ENCODE data around the gene KCNJ1.

The KCNJ1 gene

DNA sequence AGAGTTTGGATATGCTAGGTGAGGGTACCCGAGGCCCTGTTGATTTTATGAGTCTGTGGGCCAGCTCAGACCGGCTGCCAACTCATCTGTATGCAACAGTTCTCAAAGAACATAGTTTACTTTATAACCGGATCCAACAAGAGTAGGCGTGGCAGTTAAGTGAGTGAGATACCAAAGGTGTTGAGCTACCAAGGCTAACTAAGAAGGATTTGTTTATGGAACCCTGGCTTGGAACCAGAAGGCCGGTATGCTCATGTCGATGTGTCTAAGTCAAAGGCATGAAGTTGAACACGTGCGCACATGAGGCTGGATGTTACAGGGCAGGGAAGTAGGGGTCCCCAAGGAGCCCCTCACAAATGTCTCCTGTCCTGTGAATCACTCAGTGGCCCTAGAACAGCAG, at the start of gene KCNJ1:
KCNJ1 (minus strand) TSS at position 20 of the 400 bp plus-strand sequence. CDS start 27,053 bp downstream, outside the sequence.
- Histone ChIP-seq H3K9me3 (ENCODE audit: control insufficient read depth in 1 of 2, low read length in 2 of 2) (no peaks in the 10 kb centered on the region), H3K27me3 (ENCODE audit: low read depth, low read length) (no peaks in the 10 kb centered on the region), H3K27ac (ENCODE audit: low read length) (no peak within 1 kb of the TSS), H3K4me3 (ENCODE audit: low read depth in 1 of 2, low read length in 2 of 2) (no peak within 1 kb of the TSS), H3K36me3 (ENCODE audit: control insufficient read depth in 1 of 2, insufficient read depth in 2 of 2, low read length in 2 of 2) (no peaks in the 10 kb centered on the region), H3K4me1 (ENCODE audit: control insufficient read depth in 1 of 2, insufficient read depth in 2 of 2, low read length in 2 of 2) (no peaks in the 10 kb centered on the region)

DNA sequence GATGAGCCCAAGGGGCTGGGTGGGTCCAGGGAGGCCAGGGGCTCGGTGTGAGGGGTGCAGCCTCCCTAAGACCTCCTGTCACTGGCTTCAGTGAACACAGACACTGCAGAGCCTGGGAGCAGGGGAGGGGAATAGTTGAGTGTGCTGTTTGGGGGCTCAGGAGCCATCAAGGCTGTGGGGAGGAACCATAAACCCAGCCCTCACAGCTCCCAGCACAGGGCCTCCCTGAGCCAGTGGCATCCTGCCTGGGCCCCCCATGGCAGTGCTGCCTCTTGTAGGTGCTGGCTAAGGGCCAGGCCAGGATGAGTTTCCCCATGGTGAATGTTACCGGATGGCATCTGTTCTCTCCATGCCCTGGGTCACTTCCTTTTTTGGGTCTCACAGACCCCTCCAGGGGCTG, 49.6 kb upstream of the KCNJ1 start:
- Histone ChIP-seq H3K36me3 (ENCODE audit: control insufficient read depth in 1 of 2, insufficient read depth in 2 of 2, low read length in 2 of 2) (no peaks in the 10 kb centered on the region), H3K27me3 (ENCODE audit: low read depth, low read length) (no peaks in the 10 kb centered on the region), H3K9me3 (ENCODE audit: control insufficient read depth in 1 of 2, low read length in 2 of 2) (no peaks in the 10 kb centered on the region), H3K27ac (ENCODE audit: low read length) (no peak overlapping the region), H3K4me3 (ENCODE audit: low read depth in 1 of 2, low read length in 2 of 2) (no peak overlapping the region), H3K4me1 (ENCODE audit: control insufficient read depth in 1 of 2, insufficient read depth in 2 of 2, low read length in 2 of 2) (no peaks in the 10 kb centered on the region)

DNA sequence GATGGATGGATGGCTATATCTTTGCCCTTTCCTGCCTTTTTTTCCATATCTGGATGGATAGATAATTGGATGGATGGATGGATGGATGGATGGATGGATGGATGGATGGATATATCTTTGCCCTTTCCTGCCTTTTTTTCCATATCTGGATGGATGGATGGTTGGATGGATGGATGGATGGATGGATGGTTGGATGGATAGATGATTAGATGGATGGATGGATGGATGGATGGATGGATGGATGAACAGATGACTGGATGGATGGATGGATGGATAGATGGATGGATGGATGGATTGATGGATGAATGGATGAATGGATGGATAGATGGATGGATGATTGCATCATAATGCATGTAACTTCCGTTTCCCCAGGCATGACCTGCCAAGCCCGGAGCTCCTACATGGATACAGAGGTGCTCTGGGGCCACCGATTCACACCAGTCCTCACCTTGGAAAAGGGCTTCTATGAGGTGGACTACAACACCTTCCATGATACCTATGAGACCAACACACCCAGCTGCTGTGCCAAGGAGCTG, 49.0 kb upstream of the KCNJ1 start:
- Histone ChIP-seq H3K36me3 (ENCODE audit: control insufficient read depth in 1 of 2, insufficient read depth in 2 of 2, low read length in 2 of 2) (no peaks in the 10 kb centered on the region), H3K9me3 (ENCODE audit: control insufficient read depth in 1 of 2, low read length in 2 of 2) (no peaks in the 10 kb centered on the region), H3K27ac (ENCODE audit: low read length) (no peak overlapping the region), H3K4me1 (ENCODE audit: control insufficient read depth in 1 of 2, insufficient read depth in 2 of 2, low read length in 2 of 2) (no peaks in the 10 kb centered on the region), H3K27me3 (ENCODE audit: low read depth, low read length) (no peaks in the 10 kb centered on the region), H3K4me3 (ENCODE audit: low read depth in 1 of 2, low read length in 2 of 2) (no peak overlapping the region)

DNA sequence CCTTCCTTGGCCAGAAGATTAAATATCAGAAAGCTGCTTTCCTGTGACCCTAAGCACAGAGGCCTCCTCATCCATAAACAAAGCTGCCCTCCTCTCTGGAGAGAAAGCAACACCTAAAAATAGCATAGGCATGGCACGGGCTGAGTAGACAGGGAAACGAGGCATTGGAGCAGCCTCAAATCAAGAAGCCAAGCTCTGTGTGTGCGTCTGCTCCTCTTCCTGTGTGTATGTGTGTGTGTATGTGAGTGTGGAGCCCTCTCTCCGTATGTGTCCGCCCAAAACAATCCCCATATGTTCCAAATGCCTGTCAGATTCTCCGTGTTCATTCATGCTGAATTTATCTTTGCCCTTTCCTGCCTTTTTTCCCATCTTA, 48.0 kb upstream of the KCNJ1 start:
- Histone ChIP-seq H3K9me3 (ENCODE audit: control insufficient read depth in 1 of 2, low read length in 2 of 2) (no peaks in the 10 kb centered on the region), H3K4me3 (ENCODE audit: low read depth in 1 of 2, low read length in 2 of 2) (no peak overlapping the region), H3K27me3 (ENCODE audit: low read depth, low read length) (no peaks in the 10 kb centered on the region), H3K4me1 (ENCODE audit: control insufficient read depth in 1 of 2, insufficient read depth in 2 of 2, low read length in 2 of 2) (no peaks in the 10 kb centered on the region), H3K36me3 (ENCODE audit: control insufficient read depth in 1 of 2, insufficient read depth in 2 of 2, low read length in 2 of 2) (no peaks in the 10 kb centered on the region), H3K27ac (ENCODE audit: low read length) (no peak overlapping the region)

- Histone ChIP-seq H3K27ac (ENCODE audit: low read length) (no peak overlapping the region), H3K27me3 (ENCODE audit: low read depth, low read length) (no peaks in the 10 kb centered on the region), H3K9me3 (ENCODE audit: control insufficient read depth in 1 of 2, low read length in 2 of 2) (no peaks in the 10 kb centered on the region), H3K36me3 (ENCODE audit: control insufficient read depth in 1 of 2, insufficient read depth in 2 of 2, low read length in 2 of 2) (no peaks in the 10 kb centered on the region), H3K4me1 (ENCODE audit: control insufficient read depth in 1 of 2, insufficient read depth in 2 of 2, low read length in 2 of 2) (no peaks in the 10 kb centered on the region), H3K4me3 (ENCODE audit: low read depth in 1 of 2, low read length in 2 of 2) (no peak overlapping the region)
These were observed 47.4 kb upstream of the KCNJ1 start for GRCh38 chr11:128914216-128915148.

DNA sequence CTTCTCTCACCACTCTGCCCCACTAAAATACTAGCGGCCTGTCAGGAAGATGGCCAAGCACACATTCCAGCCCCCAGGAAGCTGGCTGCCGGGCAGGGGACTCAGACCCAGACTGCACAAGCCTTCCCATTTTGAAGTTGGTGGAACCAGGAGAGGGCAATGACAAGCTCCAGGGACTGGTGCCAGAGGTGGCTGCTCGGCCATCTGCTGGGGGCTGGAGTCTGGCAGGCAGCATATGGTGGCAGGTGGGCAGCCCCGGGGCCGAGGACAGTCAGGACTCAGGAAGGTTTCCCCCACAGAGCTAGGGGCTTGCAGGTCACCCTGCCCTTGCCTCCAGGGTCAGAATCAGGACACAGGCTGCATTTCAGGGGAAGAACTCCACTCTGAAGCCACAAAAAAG, 46.7 kb upstream of the KCNJ1 start:
- Histone ChIP-seq H3K27me3 (ENCODE audit: low read depth, low read length) (no peaks in the 10 kb centered on the region), H3K4me1 (ENCODE audit: control insufficient read depth in 1 of 2, insufficient read depth in 2 of 2, low read length in 2 of 2) (no peaks in the 10 kb centered on the region), H3K4me3 (ENCODE audit: low read depth in 1 of 2, low read length in 2 of 2) (no peak overlapping the region), H3K36me3 (ENCODE audit: control insufficient read depth in 1 of 2, insufficient read depth in 2 of 2, low read length in 2 of 2) (no peaks in the 10 kb centered on the region), H3K27ac (ENCODE audit: low read length) (no peak overlapping the region), H3K9me3 (ENCODE audit: control insufficient read depth in 1 of 2, low read length in 2 of 2) (no peaks in the 10 kb centered on the region)

DNA sequence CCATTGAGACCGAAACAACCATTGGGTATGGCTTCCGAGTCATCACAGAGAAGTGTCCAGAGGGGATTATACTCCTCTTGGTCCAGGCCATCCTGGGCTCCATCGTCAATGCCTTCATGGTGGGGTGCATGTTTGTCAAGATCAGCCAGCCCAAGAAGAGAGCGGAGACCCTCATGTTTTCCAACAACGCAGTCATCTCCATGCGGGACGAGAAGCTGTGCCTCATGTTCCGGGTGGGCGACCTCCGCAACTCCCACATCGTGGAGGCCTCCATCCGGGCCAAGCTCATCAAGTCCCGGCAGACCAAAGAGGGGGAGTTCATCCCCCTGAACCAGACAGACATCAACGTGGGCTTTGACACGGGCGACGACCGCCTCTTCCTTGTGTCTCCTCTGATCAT, 44.6 kb upstream of the KCNJ1 start:
- peaks cover 3% of the 10 kb centered on the region for H3K27me3 ChIP-seq (ENCODE audit: low read depth, low read length)
- H3K36me3 ChIP-seq (ENCODE audit: control insufficient read depth in 1 of 2, insufficient read depth in 2 of 2, low read length in 2 of 2), result no peaks in the 10 kb centered on the region
- peaks cover 0 to 4% of the 10 kb centered on the region in 2 donors for H3K4me1 ChIP-seq (ENCODE audit: control insufficient read depth in 1 of 2, insufficient read depth in 2 of 2, low read length in 2 of 2)
- no peaks in the 10 kb centered on the region for H3K9me3 ChIP-seq (ENCODE audit: control insufficient read depth in 1 of 2, low read length in 2 of 2)
- no peak overlapping the region for H3K4me3 ChIP-seq (ENCODE audit: low read depth in 1 of 2, low read length in 2 of 2)
- H3K27ac ChIP-seq (ENCODE audit: low read length), result no peak overlapping the region

DNA sequence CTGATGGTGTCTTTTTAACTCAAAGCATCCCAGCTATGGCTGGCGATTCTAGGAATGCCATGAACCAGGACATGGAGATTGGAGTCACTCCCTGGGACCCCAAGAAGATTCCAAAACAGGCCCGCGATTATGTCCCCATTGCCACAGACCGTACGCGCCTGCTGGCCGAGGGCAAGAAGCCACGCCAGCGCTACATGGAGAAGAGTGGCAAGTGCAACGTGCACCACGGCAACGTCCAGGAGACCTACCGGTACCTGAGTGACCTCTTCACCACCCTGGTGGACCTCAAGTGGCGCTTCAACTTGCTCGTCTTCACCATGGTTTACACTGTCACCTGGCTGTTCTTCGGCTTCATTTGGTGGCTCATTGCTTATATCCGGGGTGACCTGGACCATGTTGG, 44.1 kb upstream of the KCNJ1 start:
- Histone ChIP-seq H3K4me1 (ENCODE audit: control insufficient read depth in 1 of 2, insufficient read depth in 2 of 2, low read length in 2 of 2) (peaks cover 0 to 4% of the 10 kb centered on the region in 2 donors), H3K4me3 (ENCODE audit: low read depth in 1 of 2, low read length in 2 of 2) (no peak overlapping the region), H3K9me3 (ENCODE audit: control insufficient read depth in 1 of 2, low read length in 2 of 2) (no peaks in the 10 kb centered on the region), H3K27ac (ENCODE audit: low read length) (no peak overlapping the region), H3K36me3 (ENCODE audit: control insufficient read depth in 1 of 2, insufficient read depth in 2 of 2, low read length in 2 of 2) (no peaks in the 10 kb centered on the region), H3K27me3 (ENCODE audit: low read depth, low read length) (peaks cover 3% of the 10 kb centered on the region)

GRCh38 chr11:128910576-128910975, 43.5 kb upstream of the KCNJ1 start:
- no peak overlapping the region for H3K4me3 ChIP-seq (ENCODE audit: low read depth in 1 of 2, low read length in 2 of 2)
- peaks cover 4 to 6% of the 10 kb centered on the region in 2 donors for H3K4me1 ChIP-seq (ENCODE audit: control insufficient read depth in 1 of 2, insufficient read depth in 2 of 2, low read length in 2 of 2)
- H3K27me3 ChIP-seq (ENCODE audit: low read depth, low read length), result peaks cover 3% of the 10 kb centered on the region
- H3K27ac ChIP-seq (ENCODE audit: low read length), result no peak overlapping the region
- no peaks in the 10 kb centered on the region for H3K36me3 ChIP-seq (ENCODE audit: control insufficient read depth in 1 of 2, insufficient read depth in 2 of 2, low read length in 2 of 2)
- H3K9me3 ChIP-seq (ENCODE audit: control insufficient read depth in 1 of 2, low read length in 2 of 2), result no peaks in the 10 kb centered on the region

DNA sequence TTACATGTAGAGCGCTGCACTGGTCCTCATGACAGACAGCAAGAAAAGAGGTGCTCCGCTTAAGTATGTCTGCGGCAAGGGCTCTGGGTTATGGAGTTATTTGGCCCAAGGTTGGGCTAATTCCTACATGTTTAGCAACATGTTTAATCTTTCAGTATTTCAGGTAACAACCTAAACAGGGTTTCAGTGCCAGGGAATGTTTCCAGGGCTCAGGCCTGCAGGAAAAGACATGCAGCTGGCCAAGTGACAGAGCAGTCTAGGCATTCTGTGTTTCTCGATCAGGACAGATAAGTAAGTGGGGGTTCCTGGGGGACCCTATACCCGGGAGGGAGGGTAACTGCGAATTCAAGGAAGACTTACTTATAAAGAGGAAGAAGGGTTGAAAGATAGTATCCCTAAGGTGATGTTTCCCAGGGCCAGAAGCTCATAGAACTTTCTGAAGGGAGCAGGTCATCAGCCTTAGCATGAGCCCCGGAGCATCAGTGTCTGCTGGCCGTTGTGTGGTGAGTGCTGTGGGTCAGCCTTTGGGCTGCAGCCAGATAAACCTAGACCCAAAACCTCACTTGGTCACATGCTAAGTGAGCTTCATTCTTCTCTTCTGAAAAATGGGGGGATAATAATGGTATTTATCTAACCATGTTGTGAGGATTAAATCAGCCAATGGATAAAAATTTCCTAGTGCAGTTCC, 42.5 kb upstream of the KCNJ1 start:
- no peak overlapping the region for H3K27ac ChIP-seq (ENCODE audit: low read length)
- peaks cover 4 to 6% of the 10 kb centered on the region in 2 donors for H3K4me1 ChIP-seq (ENCODE audit: control insufficient read depth in 1 of 2, insufficient read depth in 2 of 2, low read length in 2 of 2)
- no peaks in the 10 kb centered on the region for H3K36me3 ChIP-seq (ENCODE audit: control insufficient read depth in 1 of 2, insufficient read depth in 2 of 2, low read length in 2 of 2)
- no peak overlapping the region for H3K4me3 ChIP-seq (ENCODE audit: low read depth in 1 of 2, low read length in 2 of 2)
- no peaks in the 10 kb centered on the region for H3K9me3 ChIP-seq (ENCODE audit: control insufficient read depth in 1 of 2, low read length in 2 of 2)
- peaks cover 3% of the 10 kb centered on the region for H3K27me3 ChIP-seq (ENCODE audit: low read depth, low read length)

- Histone ChIP-seq H3K4me1 (ENCODE audit: control insufficient read depth in 1 of 2, insufficient read depth in 2 of 2, low read length in 2 of 2) (peaks cover 4 to 6% of the 10 kb centered on the region in 2 donors), H3K4me3 (ENCODE audit: low read depth in 1 of 2, low read length in 2 of 2) (no peak overlapping the region), H3K36me3 (ENCODE audit: control insufficient read depth in 1 of 2, insufficient read depth in 2 of 2, low read length in 2 of 2) (no peaks in the 10 kb centered on the region), H3K9me3 (ENCODE audit: control insufficient read depth in 1 of 2, low read length in 2 of 2) (no peaks in the 10 kb centered on the region), H3K27ac (ENCODE audit: low read length) (no peak overlapping the region), H3K27me3 (ENCODE audit: low read depth, low read length) (peaks cover 3% of the 10 kb centered on the region)
These were observed 41.5 kb upstream of the KCNJ1 start for GRCh38 chr11:128908391-128909246.
